Measurements from ENCODE around the gene SH2D6.
"Not testable (repeated sequence)": the region's sequence is repeated elsewhere in the genome, so short reads cannot be mapped to it uniquely, and the experiment has no call there.

SH2D6 gene

DNA sequence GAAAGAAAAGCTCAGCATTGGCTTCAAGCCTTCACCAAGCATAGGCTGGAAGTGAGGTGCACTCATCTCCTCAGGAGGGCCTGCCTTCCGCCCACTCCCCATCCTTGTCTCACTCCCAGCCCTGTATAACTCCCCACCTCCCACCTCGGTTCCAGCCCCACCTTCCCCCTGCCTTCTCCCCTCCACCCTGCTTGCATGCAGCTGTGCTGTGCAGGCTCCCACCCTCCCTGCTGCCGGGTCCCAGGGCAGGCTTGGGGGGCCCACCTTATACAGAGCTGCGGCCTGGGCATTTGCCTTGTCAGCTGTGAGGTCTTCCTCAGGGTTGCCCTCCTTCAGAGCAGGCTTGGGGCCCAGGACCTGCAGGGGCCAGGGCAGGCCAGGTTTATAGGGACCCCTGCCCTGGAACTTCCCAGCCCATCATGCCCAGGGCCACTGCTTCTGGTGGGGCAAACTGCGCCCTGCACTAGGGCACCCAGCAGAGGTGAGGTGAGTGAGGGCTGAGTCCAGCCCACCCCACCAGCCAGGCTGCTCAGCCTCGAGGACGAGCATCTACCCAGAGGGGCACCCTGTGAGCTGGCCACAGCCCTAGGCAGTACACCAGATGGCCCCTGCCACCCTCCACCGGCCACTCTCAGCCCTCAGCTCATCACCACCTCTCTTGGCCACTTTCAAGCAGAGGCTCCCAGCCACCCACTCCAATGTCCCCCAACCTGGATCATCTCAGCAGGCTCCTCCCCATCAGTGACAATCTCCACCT lies 19.9 kb upstream of the SH2D6 start:
- DNase-seq = no peak

DNA sequence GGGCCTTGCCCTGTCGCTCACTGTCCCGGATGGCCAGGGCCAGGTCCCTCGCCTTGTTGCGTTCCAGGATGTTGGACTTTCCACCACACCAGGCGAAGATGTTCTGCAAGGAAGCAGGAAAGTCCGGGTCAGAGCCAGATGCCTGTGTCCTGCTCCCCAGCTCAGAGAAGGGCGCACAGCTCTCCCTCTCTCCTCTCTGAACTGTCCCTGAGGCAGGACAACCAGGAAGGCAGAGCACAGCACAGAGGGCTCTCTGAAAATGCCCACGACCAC lies 19.4 kb upstream of the SH2D6 start:
- no peak for DNase-seq

DNA sequence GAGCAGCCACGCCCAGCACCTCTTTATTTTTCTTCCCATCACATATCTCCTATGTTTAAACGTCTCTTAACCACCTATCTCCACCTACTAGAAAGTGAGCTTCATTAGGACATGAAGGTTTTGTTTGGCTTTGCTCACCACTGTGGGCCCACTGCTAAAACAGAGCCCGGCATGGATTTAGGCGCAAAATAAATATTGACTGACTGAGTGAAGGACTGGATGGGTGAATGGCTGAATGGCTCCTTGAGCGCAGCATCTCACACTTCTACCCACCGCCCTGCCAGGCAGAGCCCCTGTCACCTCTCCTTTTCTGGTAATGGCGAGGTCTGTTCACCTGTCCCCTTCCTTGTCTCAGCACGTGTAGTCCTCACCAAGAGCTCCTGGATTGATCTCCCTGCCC lies 18.5 kb upstream of the SH2D6 start:
- DNase-seq = no peak

DNA sequence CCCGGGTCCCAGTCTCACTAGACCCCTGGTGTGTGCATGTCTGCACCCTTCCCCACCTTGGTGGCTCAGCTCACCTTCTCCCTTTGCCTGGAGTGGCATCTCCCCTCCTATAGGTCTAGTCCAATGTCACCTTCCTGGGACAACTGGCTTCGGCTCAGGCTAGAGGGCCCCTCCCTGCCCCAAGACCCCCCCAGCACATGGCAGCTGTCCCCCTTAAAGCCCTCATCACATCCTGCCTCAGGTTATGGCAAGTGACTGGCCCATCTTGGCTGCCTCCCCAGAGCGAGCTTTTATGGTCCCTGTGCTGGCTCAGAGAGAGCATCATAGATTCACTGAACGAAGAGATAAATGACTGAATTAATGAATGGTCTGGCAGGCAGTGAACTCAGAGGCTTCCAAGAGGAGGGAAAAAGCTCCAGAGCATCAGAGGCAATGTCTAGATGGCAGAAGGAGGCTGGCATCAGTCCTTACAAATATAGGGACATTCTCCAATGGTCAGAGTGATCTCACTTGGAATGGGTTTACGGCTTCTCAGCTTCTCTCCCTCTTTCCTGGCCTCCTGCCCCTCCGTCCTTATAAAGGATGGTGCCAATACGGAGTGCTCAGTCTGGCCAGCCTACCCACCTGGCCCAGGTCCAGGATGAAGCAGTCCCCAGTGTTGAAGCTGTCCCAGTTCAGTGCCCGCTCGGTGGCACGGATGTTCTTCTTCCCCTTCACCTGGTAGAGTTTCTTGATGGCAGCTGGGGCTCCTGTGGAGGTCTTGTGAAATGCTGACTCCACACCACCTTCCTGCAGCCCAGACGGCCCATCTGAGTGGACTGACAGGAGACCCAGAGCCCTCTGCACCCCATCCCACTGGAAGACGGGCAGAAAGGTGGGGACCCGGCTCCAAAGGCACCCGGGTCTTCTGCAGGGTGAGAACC lies 17.7 kb upstream of the SH2D6 start:
- no peak for DNase-seq

DNA sequence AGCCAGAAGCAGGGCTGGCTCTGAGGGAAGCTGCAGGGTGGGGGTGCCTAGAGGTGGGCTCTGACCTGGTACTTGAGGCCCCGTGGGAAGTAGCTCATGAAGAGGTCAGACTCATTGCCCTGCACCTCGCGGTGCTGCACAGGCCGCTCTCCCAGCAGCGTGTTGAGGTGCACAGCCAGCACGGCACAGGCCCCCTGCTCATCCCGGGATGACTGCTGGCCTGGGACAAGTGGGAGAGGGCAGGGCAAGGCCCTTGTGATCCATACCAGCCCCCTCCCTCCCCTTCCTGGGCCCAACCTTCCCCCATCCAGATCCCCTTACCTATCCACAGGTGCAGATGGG lies 17.1 kb upstream of the SH2D6 start:
- no peak for DNase-seq

DNA sequence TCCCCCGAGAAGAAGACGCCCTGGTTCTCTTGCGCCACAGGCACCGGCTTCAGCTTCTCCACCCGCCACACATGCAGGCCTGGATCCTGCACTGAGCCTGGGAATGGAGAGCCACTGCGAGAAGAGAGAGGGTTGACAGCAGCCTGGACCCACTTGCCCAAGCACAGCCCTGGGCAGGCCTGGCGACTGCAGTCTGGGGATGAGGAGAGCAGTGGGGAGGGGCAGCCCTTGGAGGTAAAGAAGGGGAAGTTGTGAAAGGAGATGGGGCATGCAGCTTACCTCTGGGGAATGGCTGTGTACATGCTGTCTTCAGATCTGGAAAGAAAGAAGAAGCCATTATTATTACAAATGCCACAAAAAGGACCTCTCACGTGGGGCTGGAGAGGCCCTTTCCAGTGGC lies 16.7 kb upstream of the SH2D6 start:
- no peak for DNase-seq

DNA sequence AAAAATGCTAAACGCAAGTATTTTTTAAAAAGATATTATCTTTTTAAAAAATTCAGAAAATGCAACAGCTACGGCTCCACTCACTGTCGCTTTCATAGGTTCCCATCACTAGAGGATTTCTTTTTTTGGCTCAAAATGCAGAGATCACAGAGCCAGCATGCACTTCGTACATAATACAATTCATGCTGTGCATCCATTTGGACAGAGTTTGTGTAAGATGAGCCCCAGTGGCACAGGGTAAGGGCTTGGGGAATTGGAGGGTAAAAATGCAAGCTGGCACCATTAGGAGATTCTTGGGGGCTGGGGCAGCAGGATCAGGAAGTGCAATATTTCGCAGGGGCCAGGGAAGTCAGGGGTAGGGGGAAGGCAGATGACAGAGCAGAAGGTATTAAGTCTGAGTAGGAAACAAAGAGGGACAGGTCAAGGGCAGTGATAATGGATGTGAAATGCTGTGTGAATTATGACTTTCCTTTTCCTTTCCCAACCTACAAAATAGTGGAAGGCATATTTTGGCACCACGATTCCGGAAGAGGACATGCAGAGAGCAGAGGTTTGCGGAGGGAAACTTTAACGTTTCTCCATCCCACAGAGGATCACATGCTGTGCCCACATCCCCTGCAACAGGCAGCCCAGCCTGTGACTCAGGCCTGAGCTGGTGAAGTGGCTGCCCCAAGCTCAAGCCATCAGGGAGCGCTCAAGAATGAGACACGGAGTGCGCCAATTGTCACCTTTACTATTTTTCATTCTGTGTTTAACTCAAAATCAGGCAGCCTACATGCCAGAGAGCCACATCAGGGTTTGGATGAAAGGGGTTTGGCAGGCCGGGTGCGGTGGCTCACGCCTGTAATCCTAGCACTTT lies 13.1 kb upstream of the SH2D6 start:
- DNase-seq = peak; percentile 64 to 70

DNA sequence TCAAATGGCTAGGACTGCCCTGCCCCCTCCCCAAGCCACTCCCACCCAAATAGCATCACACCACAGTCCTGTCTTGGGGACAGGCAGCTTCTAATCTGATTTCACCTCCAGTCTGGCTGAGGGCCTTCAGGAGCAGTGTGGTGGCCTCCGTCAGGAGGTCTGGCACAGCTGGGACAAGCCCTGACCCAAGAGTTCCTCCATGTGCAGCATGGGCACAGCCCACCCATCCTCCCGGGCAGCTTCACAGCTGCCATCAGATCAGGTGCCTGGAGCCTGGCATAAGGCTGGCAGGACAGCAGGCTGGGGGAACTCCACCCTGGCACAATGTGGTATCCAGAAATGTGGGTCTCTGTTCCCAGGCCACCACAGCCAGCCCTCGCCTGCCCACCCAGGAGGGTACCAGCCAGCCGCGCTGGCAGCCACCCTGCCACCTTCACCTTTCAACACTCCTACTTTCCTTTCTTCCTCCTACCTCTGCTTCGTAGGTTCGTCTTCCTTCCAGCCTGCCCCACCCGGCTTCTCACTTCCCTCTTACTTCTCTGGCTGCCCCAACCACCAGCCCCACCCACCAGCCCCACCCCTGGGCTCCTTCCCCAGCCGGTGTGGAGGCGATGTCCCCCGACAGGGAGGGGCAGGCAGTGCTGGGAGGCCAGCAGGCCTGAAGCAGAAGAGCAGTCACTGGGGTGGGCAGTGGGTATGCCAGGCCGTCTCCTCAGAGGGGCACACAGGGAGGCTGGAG lies 8.5 kb upstream of the SH2D6 start, which contains the start of gene CAPG:
TSS of gene CAPG (minus strand) at position 522 of the 739 bp plus-strand sequence. CDS start 8,221 bp downstream, outside the sequence.
- DNase-seq = peak; percentile 38 to 53

DNA sequence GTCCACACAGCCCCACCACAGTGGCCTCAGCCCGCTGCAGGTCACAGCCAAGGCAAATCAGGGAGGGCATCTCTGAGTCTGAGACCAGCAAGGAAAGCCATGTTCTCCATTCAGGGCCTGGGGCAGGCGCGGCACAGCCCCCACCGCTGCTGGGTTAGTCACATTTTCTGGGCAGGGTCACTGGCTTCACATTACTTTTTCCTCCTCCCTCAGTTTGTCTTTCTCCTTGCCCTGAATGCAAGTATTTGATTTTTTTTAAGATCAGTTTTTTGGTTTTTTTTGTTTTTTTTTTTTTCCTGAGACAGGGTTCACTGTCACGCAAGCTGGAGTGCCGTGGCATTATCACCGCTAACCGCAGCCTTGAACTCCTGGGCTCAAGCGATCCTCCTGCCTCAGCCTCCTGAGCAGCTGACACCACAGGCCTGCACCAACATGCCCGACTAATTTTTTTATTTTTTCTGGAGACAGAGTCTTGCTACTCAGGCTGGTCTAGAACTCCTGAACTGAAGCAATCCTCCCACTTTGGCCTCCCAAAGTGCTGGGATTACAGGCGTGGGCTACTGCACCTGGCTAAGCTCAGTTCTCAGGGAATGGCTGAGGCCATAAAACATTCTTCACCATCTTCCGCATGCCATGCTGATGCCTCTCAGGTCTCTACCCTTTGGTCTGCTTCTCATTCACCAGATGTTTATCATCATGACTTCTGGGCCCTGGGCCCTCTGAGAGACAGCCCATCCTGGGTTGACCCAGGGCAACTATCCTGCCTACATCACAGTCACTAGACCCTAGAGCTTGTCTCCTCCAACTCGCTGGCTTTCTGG lies 7.7 kb upstream of the SH2D6 start:
- DNase-seq = no peak

DNA sequence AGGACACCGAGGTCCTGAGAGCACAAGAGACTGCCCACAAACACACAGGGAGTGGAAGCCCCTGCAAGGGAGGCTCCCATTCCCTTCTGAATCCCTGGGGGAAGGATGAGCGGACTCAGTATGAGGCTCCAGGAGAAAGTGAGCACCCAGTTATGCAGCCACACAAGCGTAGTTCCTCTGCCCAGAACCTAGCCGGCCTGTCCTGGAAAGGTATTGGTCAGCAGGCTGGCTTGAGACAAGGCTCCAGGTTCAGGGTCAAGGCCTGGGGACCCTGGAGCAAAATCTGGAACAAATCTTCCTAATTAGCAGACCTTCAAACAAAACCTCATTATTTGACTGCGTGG lies 7.1 kb upstream of the SH2D6 start:
- DNase-seq = no peak

DNA sequence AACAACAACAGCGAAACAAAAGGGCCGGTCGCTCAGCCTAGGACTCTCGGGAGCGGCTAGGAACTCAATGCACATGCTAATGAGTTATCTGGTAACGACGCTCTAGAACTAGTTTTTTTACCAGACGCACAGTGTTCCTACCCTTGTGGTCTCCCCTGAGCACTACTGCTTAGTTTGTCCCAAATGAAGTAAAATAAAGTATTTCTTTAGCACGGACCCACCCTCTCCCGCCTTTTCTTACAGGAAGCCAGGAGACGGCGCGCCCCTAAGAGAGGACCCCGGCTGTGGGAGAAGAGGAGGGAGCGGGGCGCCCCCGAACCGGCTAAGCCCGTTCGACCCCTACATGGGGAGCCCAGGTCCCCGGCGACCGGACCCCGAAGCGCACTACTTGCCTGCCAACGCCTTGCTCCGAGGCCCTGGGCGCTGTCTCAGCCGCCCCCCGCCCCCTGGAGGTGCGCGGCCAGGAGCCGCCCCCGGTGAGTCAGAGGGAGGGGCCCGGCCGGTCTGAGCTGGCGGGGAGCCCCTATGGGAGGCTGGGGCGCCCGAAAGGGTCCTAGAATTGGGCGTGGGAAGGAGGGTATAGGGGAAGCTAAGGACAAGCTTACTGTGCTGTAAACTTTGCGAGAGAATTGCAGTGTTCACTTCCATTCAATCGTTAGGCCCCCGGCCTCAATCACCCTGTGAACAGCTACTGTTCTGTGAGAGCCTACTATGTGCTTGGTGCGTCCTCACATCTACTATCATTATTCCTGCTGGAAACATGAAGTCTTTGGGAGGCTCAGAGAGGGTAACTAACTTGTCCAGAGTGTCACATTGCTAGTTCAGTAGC lies 4.7 kb upstream of the SH2D6 start:
- peak; percentile 42 to 53 for DNase-seq

DNA sequence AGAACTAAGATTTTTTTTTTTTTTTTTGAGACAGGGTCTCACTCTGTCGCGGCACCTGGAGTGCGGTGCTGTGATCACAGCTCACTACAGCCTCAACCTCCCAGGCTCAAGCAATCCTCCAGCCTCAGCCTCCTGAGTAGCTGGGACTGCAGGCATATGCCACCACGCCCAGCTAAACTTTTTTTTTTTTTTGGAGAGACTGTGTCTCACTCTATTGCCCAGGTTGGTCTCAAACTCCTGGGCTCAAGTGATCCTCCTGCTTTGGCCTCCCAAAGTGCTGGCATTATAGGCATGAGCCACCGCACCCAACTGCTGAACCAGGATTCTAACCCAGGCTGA lies 4.1 kb upstream of the SH2D6 start:
- DNase-seq = not testable (repeated sequence)

DNA sequence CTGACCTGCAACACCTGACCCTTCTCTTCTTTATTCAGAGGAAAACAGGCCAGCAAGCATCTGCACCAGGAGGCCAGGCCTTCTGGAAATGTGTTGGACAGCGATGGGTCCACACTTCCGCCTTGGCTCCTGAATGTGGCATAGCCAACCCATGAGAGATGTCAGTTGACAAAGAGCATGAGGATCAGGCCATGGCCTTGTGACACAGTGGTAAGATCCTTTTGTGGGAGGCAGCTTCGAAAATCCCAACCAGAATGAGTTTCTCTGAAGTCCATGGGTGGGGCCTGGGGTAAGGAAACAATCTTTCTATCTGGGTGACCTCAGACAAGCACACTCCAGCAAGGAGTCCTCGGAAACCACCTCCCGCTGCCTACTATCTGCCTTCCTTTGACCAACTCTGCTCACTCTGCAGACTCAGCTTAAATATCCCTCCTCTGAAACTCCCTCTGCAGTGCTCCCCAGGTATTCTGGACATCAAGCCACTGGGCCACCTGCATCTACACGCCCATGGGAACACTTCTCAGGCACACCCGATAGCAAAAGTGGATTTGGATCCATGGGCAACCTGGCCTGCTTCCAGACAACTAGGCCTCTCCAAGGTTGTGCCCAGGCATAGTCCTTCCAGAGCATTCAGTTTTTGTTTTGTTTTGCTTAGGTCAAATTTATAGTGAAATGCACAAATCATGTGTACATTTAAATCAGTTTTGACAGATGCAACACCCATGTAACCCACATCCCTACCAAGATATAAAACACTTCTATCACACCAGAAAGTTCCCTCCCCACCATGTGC lies 3.6 kb upstream of the SH2D6 start:
- DNase-seq = no peak

DNA sequence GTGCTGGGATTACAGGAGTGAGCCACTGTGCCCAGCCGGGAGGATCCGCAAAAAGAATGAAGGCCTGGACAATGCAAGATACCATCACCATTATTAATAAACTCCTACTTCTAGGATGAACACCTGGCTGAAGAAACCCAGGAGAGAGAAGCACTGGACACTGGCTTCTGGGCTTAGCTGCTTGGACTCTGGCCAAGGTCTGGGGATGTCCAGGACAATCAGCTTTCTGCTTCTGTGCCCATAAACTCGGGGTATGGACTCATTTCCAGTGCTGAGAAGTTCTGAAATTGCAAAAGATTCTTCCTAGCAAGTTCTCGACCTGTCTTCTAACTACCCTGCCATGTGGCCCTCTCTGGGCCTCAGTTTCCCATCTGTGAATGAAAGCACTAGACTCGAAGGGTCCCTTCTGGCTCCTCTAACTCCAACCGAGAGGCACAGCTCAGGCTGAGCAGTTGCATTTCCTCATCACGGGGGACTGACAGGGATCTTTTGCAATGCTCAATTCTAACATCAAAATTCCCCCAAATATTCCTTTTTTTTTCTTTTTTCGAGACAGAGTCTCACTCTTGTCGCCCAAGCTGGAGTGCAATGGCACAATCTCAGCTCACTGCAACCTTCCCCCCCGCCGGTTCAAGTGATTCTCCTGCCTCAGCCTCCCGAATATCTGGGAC lies 2.4 kb upstream of the SH2D6 start:
- no peak for DNase-seq

DNA sequence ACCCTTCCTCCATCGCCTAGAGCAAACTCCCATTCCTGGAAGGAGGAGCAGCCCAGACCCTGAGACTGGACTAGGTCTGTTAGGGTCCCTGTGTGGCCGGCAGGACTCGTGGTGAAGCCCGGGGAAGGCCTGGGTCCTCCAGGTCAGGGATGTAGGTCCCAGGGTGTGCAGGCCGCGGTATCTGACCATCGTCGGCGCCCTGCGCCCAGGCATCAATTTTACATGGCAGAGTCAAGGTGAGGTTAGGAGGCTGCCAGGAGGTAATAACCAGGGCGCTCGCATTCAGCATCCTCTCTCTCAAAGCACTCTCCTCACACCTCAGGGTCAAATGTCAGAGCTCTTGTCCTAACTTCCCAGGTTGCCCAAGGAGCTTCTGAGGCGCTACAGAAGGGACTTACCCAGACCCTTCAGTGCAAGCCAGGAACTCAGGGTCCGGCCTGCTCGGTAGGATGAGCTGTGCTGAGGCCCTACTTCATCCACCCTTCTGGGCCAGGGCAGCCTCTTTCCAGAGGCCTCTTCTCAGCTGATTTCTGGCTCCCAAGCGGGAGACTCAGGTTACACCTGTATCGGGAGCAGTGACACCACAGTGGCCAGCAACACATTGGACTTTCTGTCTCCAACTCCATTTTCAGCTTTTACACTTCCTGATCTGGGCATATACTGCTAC lies 628 bp downstream of the SH2D6 start:
- DNase-seq = no peak

DNA sequence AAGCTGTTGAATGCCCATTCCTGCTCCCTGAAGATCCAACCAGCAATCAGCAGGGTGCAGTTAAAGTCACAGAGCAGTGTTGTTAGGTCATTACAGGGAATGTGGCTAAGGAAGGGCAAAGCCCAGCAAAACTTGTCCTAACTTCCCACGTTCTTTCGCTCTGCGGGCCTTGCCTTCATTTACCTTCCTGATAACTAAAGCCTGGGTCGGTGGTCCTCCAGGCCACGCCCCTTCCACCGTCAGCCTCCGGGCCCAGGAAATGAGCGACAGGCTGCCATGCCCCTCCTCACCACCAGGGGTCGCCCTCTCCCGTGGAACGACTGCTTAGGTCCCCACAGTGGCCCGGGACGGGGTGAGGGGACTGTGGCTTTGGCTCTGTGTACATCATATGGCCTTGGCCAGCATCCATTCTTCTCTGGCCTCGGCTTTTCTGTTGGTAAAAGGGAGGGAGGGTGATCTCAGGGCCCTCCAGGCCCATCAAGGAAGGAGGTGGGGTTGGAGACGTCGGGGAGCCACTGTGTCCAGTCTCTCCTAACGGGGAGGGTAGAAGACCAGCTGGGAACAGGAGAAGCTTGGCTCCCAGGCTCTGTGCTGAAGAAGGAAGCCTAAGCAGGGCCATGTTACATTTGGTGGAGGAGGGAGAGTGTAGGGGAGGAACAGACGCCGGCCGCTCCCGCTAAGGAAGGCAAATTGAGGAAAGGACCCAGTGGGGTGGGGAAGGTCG lies 2.2 kb downstream of the SH2D6 start:
- peak; percentile 96 to 97 for DNase-seq

DNA sequence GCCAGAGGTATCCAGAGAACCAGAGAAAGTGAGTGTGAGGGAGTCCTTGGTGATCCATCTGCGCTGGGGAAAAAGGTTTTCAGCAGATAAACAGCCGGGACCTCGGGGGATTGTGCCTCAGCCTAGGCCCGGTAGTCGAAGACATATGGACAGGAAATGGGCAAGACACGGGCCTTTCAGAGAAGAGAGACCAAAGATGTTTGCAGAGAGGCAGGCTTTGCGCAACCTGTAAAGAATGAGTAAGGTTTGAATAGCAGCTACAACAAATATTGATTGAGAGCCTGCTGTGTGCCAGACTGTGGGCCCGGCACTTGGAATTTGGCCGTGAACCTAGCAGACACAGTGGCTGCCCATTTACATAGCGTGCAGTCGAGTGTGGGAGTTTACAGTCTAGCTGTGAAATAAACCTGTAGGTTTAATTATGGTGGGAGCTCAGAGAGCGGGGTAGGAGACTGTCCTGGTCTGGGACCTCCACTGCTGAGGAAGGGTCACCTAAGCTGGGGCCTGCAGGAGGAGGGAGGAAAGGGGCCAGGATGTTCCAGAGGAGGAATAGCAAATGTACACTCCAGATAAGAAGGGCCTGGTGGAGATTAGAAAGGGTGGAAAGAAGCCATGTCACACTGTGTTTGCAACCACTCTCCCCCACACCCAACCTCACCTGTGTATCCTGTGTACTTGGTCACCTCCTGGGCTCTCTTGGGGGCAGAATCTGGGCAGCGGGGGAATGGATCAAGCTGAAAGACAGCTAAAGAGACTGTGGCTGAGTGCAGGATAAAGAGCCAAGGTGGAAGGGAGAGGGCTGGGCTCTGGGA lies 3.0 kb downstream of the SH2D6 start:
- no peak for DNase-seq

DNA sequence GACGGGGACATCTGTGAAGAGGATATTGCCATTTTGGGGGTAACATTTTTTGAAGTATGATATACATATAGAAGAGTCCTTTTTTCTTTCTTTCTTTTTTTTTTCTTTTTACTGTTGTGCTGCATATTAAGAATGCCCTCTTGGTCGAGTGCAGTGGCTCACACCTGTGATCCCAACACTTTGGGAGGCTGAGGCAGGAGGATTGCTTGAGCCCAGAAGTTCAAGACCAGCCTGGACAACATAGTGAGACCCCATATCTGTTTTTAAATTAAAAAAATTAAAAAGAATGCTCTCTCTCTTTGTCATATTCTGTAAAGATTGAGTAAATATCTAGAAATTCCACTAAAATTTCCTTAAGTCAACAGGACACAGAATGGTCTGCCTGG lies 3.6 kb downstream of the SH2D6 start:
- no peak for DNase-seq
